Neutrophil (primary cell): ENCODE results near the gene TBC1D22A.

ENCODE experiments used
- H3K27ac ChIP-seq: fragments of 200-600 bp; sonication (generic); 2 replicates; pipeline ENCODE4 v1.5.1; 2016; ENCODE audit warnings: mild to moderate bottlenecking, moderate library complexity
- H3K27me3 ChIP-seq: fragments of 200-600 bp; sonication (generic); 2 replicates; pipeline ENCODE4 v1.6.0; 2016; ENCODE audit warnings: mild to moderate bottlenecking
- H3K36me3 ChIP-seq: fragments of 200-600 bp; sonication (generic); 2 replicates; pipeline ENCODE4 v1.5.1; 2017
- H3K4me1 ChIP-seq, 2 experiments: fragments of 200-600 bp in 1 of 2; sonication (generic) in 1 of 2; 1 replicate in 1 of 2; 2 replicates in 1 of 2; pipeline versions ENCODE4 v1.5.1 to v1.6.1; 2013 to 2016; ENCODE audit warnings: low read depth in 1 of 2, low read length in 1 of 2, mild to moderate bottlenecking in 1 of 2, moderate library complexity in 1 of 2; ENCODE audit not compliant: control insufficient read depth in 1 of 2, insufficient read depth in 1 of 2
- H3K4me3 ChIP-seq, 2 experiments: fragments of 200-600 bp in 1 of 2; sonication (generic) in 1 of 2; 1 replicate in 1 of 2; 2 replicates in 1 of 2; pipeline ENCODE4 v1.5.1; 2013 to 2016; ENCODE audit warnings: low read depth in 1 of 2, low read length in 1 of 2, mild to moderate bottlenecking in 1 of 2, moderate library complexity in 1 of 2
- H3K9me3 ChIP-seq: fragments of 200-600 bp; sonication (generic); 2 replicates; pipeline ENCODE4 v1.5.1; 2016
- CTCF ChIP-seq: fragments of 200-600 bp; sonication (generic); IDR thresholded peaks from 2 replicates; pipeline ENCODE4 v1.5.1; 2016; ENCODE audit warnings: antibody characterized with exemption

The TBC1D22A gene

GRCh38 chr22:47190957-47191670 is 428.7 kb downstream of the TBC1D22A start:
- Histone ChIP-seq H3K4me1 (no peaks in the 10 kb centered on the region), H3K27ac (no peak overlapping the region), H3K9me3 (no peaks in the 10 kb centered on the region), H3K27me3 (no peaks in the 10 kb centered on the region), H3K4me3 (no peak overlapping the region), H3K36me3 (no peaks in the 10 kb centered on the region)
- no peak for TF ChIP-seq CTCF

- Histone ChIP-seq H3K36me3 (no peaks in the 10 kb centered on the region), H3K9me3 (no peaks in the 10 kb centered on the region), H3K27me3 (no peaks in the 10 kb centered on the region), H3K4me3 (no peak overlapping the region), H3K4me1 (no peaks in the 10 kb centered on the region), H3K27ac (no peak overlapping the region)
- TF ChIP-seq CTCF, result no peak
Measured at GRCh38 chr22:47191671-47192650, 429.5 kb downstream of the TBC1D22A start.

GRCh38 chr22:47192651-47193437 is 430.4 kb downstream of the TBC1D22A start:
- Histone ChIP-seq H3K4me3 (no peak overlapping the region), H3K9me3 (no peaks in the 10 kb centered on the region), H3K27me3 (no peaks in the 10 kb centered on the region), H3K36me3 (no peaks in the 10 kb centered on the region), H3K27ac (no peak overlapping the region), H3K4me1 (no peaks in the 10 kb centered on the region)
- TF ChIP-seq CTCF, result no peak

GRCh38 chr22:47193606-47194329 is 431.3 kb downstream of the TBC1D22A start:
- Histone ChIP-seq H3K27ac (no peak overlapping the region), H3K27me3 (no peaks in the 10 kb centered on the region), H3K36me3 (no peaks in the 10 kb centered on the region), H3K9me3 (no peaks in the 10 kb centered on the region), H3K4me1 (no peaks in the 10 kb centered on the region), H3K4me3 (no peak overlapping the region)
- no peak for TF ChIP-seq CTCF
